GM12875 (cell line): Measurements from ENCODE around the gene JPH2.
A peak's percentile ranks its signal among the peaks of the same experiment; 100 is the strongest.

Experiments
- H3K4me3 ChIP-seq: one replicate; pipeline ENCODE4 v1.5.1; 2011; ENCODE audit warnings: low read depth, low read length, control low read depth
- CTCF ChIP-seq: IDR thresholded peaks from 2 replicates; pipeline ENCODE4 v1.5.1; 2011; ENCODE audit warnings: low read depth, mild to moderate bottlenecking, control low read depth, inconsistent platforms, low read length, moderate library complexity, borderline replicate concordance; ENCODE audit not compliant: insufficient read depth

Gene JPH2

GRCh38 chr20:44210406-44211176 lies 23.6 kb upstream of the JPH2 start, which contains the start of gene OSER1:
OSER1 (minus strand) TSS chr20:44210771; CDS start chr20:44206957, 3,814 bp downstream.
- no peak for TF ChIP-seq CTCF

GRCh38 chr20:44209686-44210405 lies 22.9 kb upstream of the JPH2 start:
- TF ChIP-seq CTCF = no peak
- peak overlapping the region; percentile 77 for H3K4me3 ChIP-seq

More at GRCh38 chr20:44210406-44211176, 23.6 kb upstream of the JPH2 start, which contains the start of gene OSER1:
- peak within 1 kb of the TSS; percentile 77 for H3K4me3 ChIP-seq

- no peak overlapping the region for H3K4me3 ChIP-seq
- no peak for TF ChIP-seq CTCF
These were observed 21.8 kb upstream of the JPH2 start for GRCh38 chr20:44208770-44209169.

- no peak for TF ChIP-seq CTCF
- no peak overlapping the region for H3K4me3 ChIP-seq
These were observed 21.2 kb upstream of the JPH2 start for GRCh38 chr20:44208165-44208564.

GRCh38 chr20:44207126-44207723 lies 20.2 kb upstream of the JPH2 start:
- no peak overlapping the region for H3K4me3 ChIP-seq
- TF ChIP-seq CTCF = no peak

- H3K4me3 ChIP-seq = no peak overlapping the region
- TF ChIP-seq CTCF = no peak
These were observed 19.1 kb upstream of the JPH2 start for GRCh38 chr20:44206132-44206531.

- no peak for TF ChIP-seq CTCF
These were observed 17.8 kb upstream of the JPH2 start for GRCh38 chr20:44204832-44205215.

More at GRCh38 chr20:44204832-44205215, 17.8 kb upstream of the JPH2 start:
- H3K4me3 ChIP-seq = no peak overlapping the region
